ENCODE data around the gene RPS25. TPM values are rescaled to one million over a fixed set of nuclear protein-coding genes. Genes with fewer than 3 reads are reported as not detected.

RPS25 gene
- total RNA-seq, 1 experiment from 2014 or later = 1,176 TPM

- intact Hi-C loops (cut with micrococcal nuclease; ENCODE audit: unreplicated experiment) = loop anchor here (5.0 kb wide), 1 partner anchor 50 kb away; no protein-coding TSS in a partner anchor
- Histone ChIP-seq H3K9me3 (ENCODE audit: low read depth, low read length, poor library complexity, severe bottlenecking) (no peaks in the 10 kb centered on the region), H3K36me3 (ENCODE audit: insufficient read depth, low read length, poor library complexity, severe bottlenecking) (peaks cover 59% of the 10 kb centered on the region), H3K4me1 (ENCODE audit: insufficient read depth, low read length, poor library complexity, severe bottlenecking) (peaks cover 8% of the 10 kb centered on the region), H3K27me3 (replicated peaks; ENCODE audit: insufficient read depth, low read depth, low read length, poor library complexity) (no peaks in the 10 kb centered on the region), H3K4me3 (ENCODE audit: low read depth, low read length, poor library complexity, severe bottlenecking) (no peak overlapping the region), H3K27ac (ENCODE audit: low read depth, low read length, poor library complexity, severe bottlenecking) (no peak overlapping the region)
- CTCF ChIA-PET = no interaction called here
- POLR2A ChIA-PET (ENCODE audit: low non-redundant PET) = interaction anchor here (0.5 to 0.7 kb wide), 2 partner anchors 44 to 72 kb away, joined by 4 to 16 read pairs; no protein-coding TSS in a partner anchor
- DNase-seq (ENCODE audit: low spot score) = no peak
- TF ChIP-seq EZH2 (IDR thresholded peaks at IDR 0.05; ENCODE audit: borderline replicate concordance, low read depth, low read length, poor library complexity, severe bottlenecking) (no peak), CTCF (conservative IDR thresholded peaks at IDR 0.05; ENCODE audit: low read depth, low read length) (no peak)
- BruUV-seq (replicated peaks) = no TSS peak
Measured at GRCh38 chr11:119012629-119013170, 5.4 kb downstream of the RPS25 start.

- H3K36me3 ChIP-seq (ENCODE audit: insufficient read depth, low read length, poor library complexity, severe bottlenecking) = peaks cover 54% of the 10 kb centered on the region
- TF ChIP-seq EZH2 (IDR thresholded peaks at IDR 0.05; ENCODE audit: borderline replicate concordance, low read depth, low read length, poor library complexity, severe bottlenecking) (no peak), CTCF (conservative IDR thresholded peaks at IDR 0.05; ENCODE audit: low read depth, low read length) (no peak)
- no TSS peak for BruUV-seq (replicated peaks)
Measured at GRCh38 chr11:119011476-119012053, 6.6 kb downstream of the RPS25 start.

GRCh38 chr11:119006656-119007055 lies 11.5 kb downstream of the RPS25 start:
- BruUV-seq (replicated peaks) = no TSS peak
- Histone ChIP-seq H3K9me3 (ENCODE audit: low read depth, low read length, poor library complexity, severe bottlenecking) (no peaks in the 10 kb centered on the region), H3K4me1 (ENCODE audit: insufficient read depth, low read length, poor library complexity, severe bottlenecking) (no peaks in the 10 kb centered on the region), H3K36me3 (ENCODE audit: insufficient read depth, low read length, poor library complexity, severe bottlenecking) (peaks cover 27% of the 10 kb centered on the region), H3K27me3 (replicated peaks; ENCODE audit: insufficient read depth, low read depth, low read length, poor library complexity) (no peaks in the 10 kb centered on the region), H3K27ac (ENCODE audit: low read depth, low read length, poor library complexity, severe bottlenecking) (no peak overlapping the region), H3K4me3 (ENCODE audit: low read depth, low read length, poor library complexity, severe bottlenecking) (no peak overlapping the region)
- TF ChIP-seq CTCF (conservative IDR thresholded peaks at IDR 0.05; ENCODE audit: low read depth, low read length) (no peak), EZH2 (IDR thresholded peaks at IDR 0.05; ENCODE audit: borderline replicate concordance, low read depth, low read length, poor library complexity, severe bottlenecking) (no peak)
- CTCF ChIA-PET = no interaction called here
- intact Hi-C loops (cut with micrococcal nuclease; ENCODE audit: unreplicated experiment) = no loop called here
- POLR2A ChIA-PET (ENCODE audit: low non-redundant PET) = no interaction called here
- DNase-seq (ENCODE audit: low spot score) = peak; percentile 28

More at GRCh38 chr11:119011476-119012053, 6.6 kb downstream of the RPS25 start:
- intact Hi-C loops (cut with micrococcal nuclease; ENCODE audit: unreplicated experiment) = loop anchor here (5.0 kb wide), 1 partner anchor 49 kb away; no protein-coding TSS in a partner anchor
- POLR2A ChIA-PET (ENCODE audit: low non-redundant PET) = no interaction called here
- DNase-seq (ENCODE audit: low spot score) = no peak
- no peak overlapping the region for H3K4me3 ChIP-seq (ENCODE audit: low read depth, low read length, poor library complexity, severe bottlenecking)
- H3K27ac ChIP-seq (ENCODE audit: low read depth, low read length, poor library complexity, severe bottlenecking) = no peak overlapping the region
- H3K27me3 ChIP-seq (replicated peaks; ENCODE audit: insufficient read depth, low read depth, low read length, poor library complexity) = no peaks in the 10 kb centered on the region
- H3K9me3 ChIP-seq (ENCODE audit: low read depth, low read length, poor library complexity, severe bottlenecking) = no peaks in the 10 kb centered on the region
- CTCF ChIA-PET = no interaction called here
- H3K4me1 ChIP-seq (ENCODE audit: insufficient read depth, low read length, poor library complexity, severe bottlenecking) = peaks cover 4% of the 10 kb centered on the region

All from A673 (cell line).